Activated B cell treated with CpG ODN at 0.5 μM for 24 hours (primary cell): ENCODE results near the gene ARL2. TPM values are rescaled to one million over a fixed set of nuclear protein-coding genes. Genes with fewer than 3 reads are reported as not detected.
A peak's percentile ranks its signal among the peaks of the same experiment; 100 is the strongest.

Source experiments
- ATAC-seq: fragments of 200-7000 bp; cut with Tn5 transposase; one replicate; pipeline ENCODE4 v1.10.0; 2021; ENCODE audit warnings: low read depth, mild to moderate bottlenecking, moderate library complexity
- CTCF ChIA-PET: fragments of 350-600 bp; sonication (Branson Sonifier 250); formaldehyde crosslinking; loops from one replicate; lab custom pipeline; 2021; ENCODE audit warnings: antibody characterized with exemption; lab: Charles Lee
- POLR2A ChIA-PET: fragments of 350-600 bp; sonication (Branson Sonifier 250); formaldehyde crosslinking; loops from one replicate; lab custom pipeline; 2021; ENCODE audit warnings: antibody characterized with exemption; lab: Charles Lee
- DNase-seq: peaks from one replicate; pipeline ENCODE4 v3.0.0; 2022
- H3K27ac Mint-ChIP-seq: one replicate; pipeline ENCODE4 v1.8.0; 2020; ENCODE audit warnings: mixed read lengths
- H3K27me3 Mint-ChIP-seq: one replicate; pipeline ENCODE4 v1.8.0; 2021; ENCODE audit warnings: mixed read lengths
- H3K36me3 Mint-ChIP-seq: one replicate; pipeline ENCODE4 v1.8.0; 2021; ENCODE audit warnings: low read depth, mixed read lengths
- H3K4me1 Mint-ChIP-seq: one replicate; pipeline ENCODE4 v1.8.0; 2021; ENCODE audit warnings: mixed read lengths
- H3K4me3 Mint-ChIP-seq: one replicate; pipeline ENCODE4 v1.8.0; 2020; ENCODE audit warnings: mild to moderate bottlenecking, mixed read lengths
- H3K9me3 Mint-ChIP-seq: one replicate; pipeline ENCODE4 v1.8.0; 2020; ENCODE audit warnings: mixed read lengths
- CTCF ChIP-seq: fragments of 200-600 bp; IDR thresholded peaks from one replicate; pipeline ENCODE4 v1.8.0; 2022; ENCODE audit warnings: antibody characterized with exemption, mild to moderate bottlenecking
- intact Hi-C: fragments of 100-400 bp; cut with micrococcal nuclease; formaldehyde crosslinking; loops from one replicate; pipeline ENCODE4 v1.15.1; 2024
- total RNA-seq: library from RNA; stranded (reverse); gene quantifications from 2 replicates; pipeline ENCODE4 v1.2.3, GENCODE V29; 2022

Gene ARL2
- total RNA-seq, 1 donor from 2014 or later = 65.6 TPM

DNA sequence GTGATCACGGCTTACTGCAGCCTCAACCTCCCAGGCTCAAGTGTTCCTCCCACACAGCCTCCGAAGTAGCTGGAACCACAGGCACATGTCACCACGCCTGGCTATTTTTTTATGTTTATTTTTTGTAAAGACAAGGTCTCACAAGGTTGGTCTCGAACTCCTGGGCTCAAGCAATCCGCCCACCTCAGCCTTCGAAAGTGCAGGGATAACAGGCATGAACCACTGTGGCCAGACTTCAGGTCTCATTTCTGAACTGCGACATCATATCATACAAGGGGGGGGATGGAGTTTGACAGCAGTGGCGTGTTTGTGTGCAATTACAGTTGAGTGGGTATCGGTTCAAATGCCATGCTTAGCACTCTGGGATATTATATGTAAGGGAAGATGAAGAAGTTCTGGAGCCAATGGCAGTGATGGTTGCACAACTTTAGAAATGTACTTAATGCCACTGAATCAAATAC lies 37.5 kb downstream of the ARL2 start:
- ChIA-PET CTCF (no interaction called here), POLR2A (interaction anchor here (0.8 kb wide), 1 partner anchor 12 kb away, joined by 3 read pairs; no protein-coding TSS in a partner anchor)
- DNase-seq (no peak), ATAC-seq (no peak)
- intact Hi-C loops = no loop called here
- Mint-ChIP-seq H3K27me3 (no peaks in the 10 kb centered on the region), H3K9me3 (no peaks in the 10 kb centered on the region), H3K36me3 (no peaks in the 10 kb centered on the region), H3K4me1 (peaks cover 34% of the 10 kb centered on the region), H3K27ac (no peak overlapping the region), H3K4me3 (no peak overlapping the region)
- no peak for TF ChIP-seq CTCF

DNA sequence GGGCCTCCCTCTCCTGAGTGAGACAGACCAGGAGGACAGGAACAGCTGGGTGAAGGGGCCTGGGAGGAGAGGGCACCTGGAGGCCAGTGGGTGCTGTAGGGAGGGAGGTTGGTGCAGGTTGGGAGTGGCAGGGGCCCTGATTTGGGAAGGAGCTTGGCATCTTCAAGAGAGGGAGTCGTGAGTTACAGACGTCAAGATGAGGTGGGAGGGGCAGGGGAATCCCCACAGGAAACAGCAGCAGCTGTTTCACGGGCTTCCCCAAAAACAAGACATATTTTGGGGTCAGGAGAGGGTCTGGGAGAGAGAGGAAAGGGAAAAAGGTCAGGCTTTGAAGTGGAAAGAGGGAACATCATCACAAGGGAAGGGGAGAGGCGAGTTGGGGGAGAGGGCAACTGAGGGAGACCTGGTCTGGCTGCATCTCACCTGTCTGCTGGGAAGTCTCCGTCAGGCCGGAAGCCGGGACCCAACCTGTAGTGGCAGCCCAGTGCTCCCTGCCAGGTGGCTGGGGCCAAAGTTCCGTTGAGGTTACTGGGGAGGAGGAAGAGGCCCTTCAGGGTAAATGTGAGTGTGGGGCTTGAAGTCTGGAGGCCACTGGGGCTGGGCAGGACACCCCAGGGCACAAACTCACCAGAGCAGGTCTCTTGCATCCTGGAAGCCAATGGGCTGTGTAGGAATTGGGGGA lies 40.0 kb downstream of the ARL2 start:
- ChIA-PET CTCF (interaction anchor here (1.0 kb wide), 1 partner anchor 8 kb away, joined by 3 read pairs; no protein-coding TSS in a partner anchor), POLR2A (interaction anchor here (0.6 to 1.2 kb wide), 2 partner anchors 13 to 21 kb away, joined by 5 to 16 read pairs; partner anchors contain the start of gene SAC3D1)
- Mint-ChIP-seq H3K27ac (peak overlapping the region; percentile 69), H3K36me3 (no peaks in the 10 kb centered on the region), H3K27me3 (no peaks in the 10 kb centered on the region), H3K9me3 (no peaks in the 10 kb centered on the region), H3K4me1 (peaks cover 17% of the 10 kb centered on the region), H3K4me3 (peak overlapping the region; percentile 70)
- no peak for TF ChIP-seq CTCF
- ATAC-seq (peak; percentile 37), DNase-seq (no peak)
- intact Hi-C loops = no loop called here

- ATAC-seq (no peak), DNase-seq (no peak)
- H3K9me3 Mint-ChIP-seq = no peaks in the 10 kb centered on the region
- no peak for TF ChIP-seq CTCF
- no peaks in the 10 kb centered on the region for H3K27me3 Mint-ChIP-seq
- CTCF ChIA-PET = no interaction called here
- intact Hi-C loops = no loop called here
- H3K36me3 Mint-ChIP-seq = no peaks in the 10 kb centered on the region
- H3K4me3 Mint-ChIP-seq = no peak overlapping the region
- H3K4me1 Mint-ChIP-seq = peaks cover 17% of the 10 kb centered on the region
- POLR2A ChIA-PET = no interaction called here
- no peak overlapping the region for H3K27ac Mint-ChIP-seq
Measured at GRCh38 chr11:65055538-65055937, 41.6 kb downstream of the ARL2 start.

GRCh38 chr11:65056999-65057398 lies 43.0 kb downstream of the ARL2 start:
- H3K4me1 Mint-ChIP-seq = peaks cover 17% of the 10 kb centered on the region
- CTCF ChIA-PET = no interaction called here
- H3K27me3 Mint-ChIP-seq = peaks cover 1% of the 10 kb centered on the region
- no peak overlapping the region for H3K27ac Mint-ChIP-seq
- intact Hi-C loops = no loop called here
- no peaks in the 10 kb centered on the region for H3K9me3 Mint-ChIP-seq
- POLR2A ChIA-PET = no interaction called here
- ATAC-seq (no peak), DNase-seq (no peak)
- TF ChIP-seq CTCF = no peak
- no peaks in the 10 kb centered on the region for H3K36me3 Mint-ChIP-seq
- no peak overlapping the region for H3K4me3 Mint-ChIP-seq

- intact Hi-C loops = no loop called here
- no peak for TF ChIP-seq CTCF
- H3K4me3 Mint-ChIP-seq = no peak overlapping the region
- H3K9me3 Mint-ChIP-seq = no peaks in the 10 kb centered on the region
- DNase-seq (no peak), ATAC-seq (no peak)
- no peaks in the 10 kb centered on the region for H3K36me3 Mint-ChIP-seq
- ChIA-PET POLR2A (no interaction called here), CTCF (no interaction called here)
- peaks cover 17% of the 10 kb centered on the region for H3K4me1 Mint-ChIP-seq
- H3K27ac Mint-ChIP-seq = no peak overlapping the region
- peaks cover 1% of the 10 kb centered on the region for H3K27me3 Mint-ChIP-seq
Measured at GRCh38 chr11:65057526-65057925, 43.6 kb downstream of the ARL2 start.
